GM21786 (cell line): ENCODE data around the gene KCNMA1.

Source experiments
- ATAC-seq: cut with Tn5 transposase; IDR thresholded peaks from one replicate; pipeline ENCODE4 v1.9.1; 2021; ENCODE audit not compliant: unreplicated experiment

The KCNMA1 gene

GRCh38 chr10:77494756-77495541 is 142.7 kb downstream of the KCNMA1 start:
- no peak for ATAC-seq

- no peak for ATAC-seq
These were observed 143.3 kb downstream of the KCNMA1 start for GRCh38 chr10:77494327-77494726.

GRCh38 chr10:77493851-77494261 is 143.8 kb downstream of the KCNMA1 start:
- ATAC-seq: no peak

GRCh38 chr10:77493239-77493806 is 144.3 kb downstream of the KCNMA1 start:
- no peak for ATAC-seq

- no peak for ATAC-seq
These were observed 145.1 kb downstream of the KCNMA1 start for GRCh38 chr10:77492368-77492994.

- no peak for ATAC-seq
These were observed 146.9 kb downstream of the KCNMA1 start for GRCh38 chr10:77490534-77491314.

- ATAC-seq: no peak
These were observed 151.1 kb downstream of the KCNMA1 start for GRCh38 chr10:77486517-77486916.

- no peak for ATAC-seq
These were observed 151.8 kb downstream of the KCNMA1 start for GRCh38 chr10:77485847-77486246.

- ATAC-seq: no peak
These were observed 155.5 kb downstream of the KCNMA1 start for GRCh38 chr10:77482072-77482471.

GRCh38 chr10:77479586-77479985 is 158.0 kb downstream of the KCNMA1 start:
- no peak for ATAC-seq

- ATAC-seq: no peak
These were observed 158.6 kb downstream of the KCNMA1 start for GRCh38 chr10:77478962-77479359.

GRCh38 chr10:77478247-77478961 is 159.2 kb downstream of the KCNMA1 start:
- no peak for ATAC-seq

- ATAC-seq: no peak
These were observed 162.1 kb downstream of the KCNMA1 start for GRCh38 chr10:77475522-77475921.

GRCh38 chr10:77474939-77475338 is 162.7 kb downstream of the KCNMA1 start:
- ATAC-seq: no peak

- no peak for ATAC-seq
These were observed 163.2 kb downstream of the KCNMA1 start for GRCh38 chr10:77474386-77474785.

GRCh38 chr10:77472146-77472545 is 165.5 kb downstream of the KCNMA1 start:
- no peak for ATAC-seq

GRCh38 chr10:77471069-77471536 is 166.5 kb downstream of the KCNMA1 start:
- no peak for ATAC-seq

GRCh38 chr10:77467422-77467963 is 170.1 kb downstream of the KCNMA1 start:
- ATAC-seq: no peak

- no peak for ATAC-seq
These were observed 173.5 kb downstream of the KCNMA1 start for GRCh38 chr10:77463967-77464745.

- ATAC-seq: no peak
These were observed 174.1 kb downstream of the KCNMA1 start for GRCh38 chr10:77463499-77463898.
